Ovary (tissue), 3 donors: ENCODE data around the gene MAPKAPK2.

Experiments
- CTCF ChIP-seq, 3 donors: fragments of 450-650 bp in 2 of 3; fragments of 200-600 bp in 1 of 3; IDR thresholded peaks; one replicate each; pipeline versions ENCODE4 v1.5.1 to v1.8.0; 2016 to 2022; ENCODE audit warnings: antibody characterized with exemption in 3 of 3, mild to moderate bottlenecking in 1 of 3
- POLR2A ChIP-seq: fragments of 450-650 bp; IDR thresholded peaks from one replicate; pipeline ENCODE4 v1.6.1; 2017; ENCODE audit warnings: antibody characterized with exemption, mild to moderate bottlenecking, moderate library complexity
- donor health status: DM: no; HTN: no; CAD: no.

- no peak for TF ChIP-seq CTCF (IDR thresholded peaks at IDR 0.05)
- no peak for TF ChIP-seq POLR2A
Observed at GRCh38 chr1:206725109-206725963, 40.6 kb downstream of the MAPKAPK2 start.
